GM12865 (cell line): ENCODE results near the gene USE1.
A peak's percentile ranks its signal among the peaks of the same experiment; 100 is the strongest.

ENCODE experiments used
- DNase-seq: peaks from one replicate; pipeline ENCODE4 v3.0.0; 2010; ENCODE audit warnings: low read depth
- H3K4me3 ChIP-seq: 2 replicates; pipeline ENCODE4 v1.5.1; 2011; ENCODE audit warnings: mild to moderate bottlenecking, low read depth, low read length, control low read depth
- CTCF ChIP-seq: IDR thresholded peaks from 2 replicates; pipeline ENCODE4 v1.5.1; 2011; ENCODE audit warnings: low read length, control low read depth, low read depth, inconsistent platforms; ENCODE audit not compliant: insufficient read depth; ENCODE audit errors: missing control alignments

The USE1 gene

GRCh38 chr19:17213334-17213733 lies 1.8 kb upstream of the USE1 start:
- TF ChIP-seq CTCF, result no peak

GRCh38 chr19:17214508-17215126 lies 540 bp upstream of the USE1 start:
- DNase-seq, result peak; percentile 18
- TF ChIP-seq CTCF, result no peak
- peak overlapping the region; percentile 73 for H3K4me3 ChIP-seq

More at GRCh38 chr19:17213334-17213733, 1.8 kb upstream of the USE1 start:
- DNase-seq, result no peak
- H3K4me3 ChIP-seq, result no peak overlapping the region

- DNase-seq, result peak; percentile 2
- peak overlapping the region; percentile 73 for H3K4me3 ChIP-seq
- TF ChIP-seq CTCF, result no peak
These were observed 1.0 kb downstream of the USE1 start for GRCh38 chr19:17216058-17216670.

- TF ChIP-seq CTCF, result no peak
- DNase-seq, result no peak
- no peak overlapping the region for H3K4me3 ChIP-seq
These were observed 4.1 kb downstream of the USE1 start for GRCh38 chr19:17219286-17219685.

GRCh38 chr19:17220207-17220758 lies 5.1 kb downstream of the USE1 start:
- no peak overlapping the region for H3K4me3 ChIP-seq
- DNase-seq, result peak; percentile 4
- no peak for TF ChIP-seq CTCF

DNA sequence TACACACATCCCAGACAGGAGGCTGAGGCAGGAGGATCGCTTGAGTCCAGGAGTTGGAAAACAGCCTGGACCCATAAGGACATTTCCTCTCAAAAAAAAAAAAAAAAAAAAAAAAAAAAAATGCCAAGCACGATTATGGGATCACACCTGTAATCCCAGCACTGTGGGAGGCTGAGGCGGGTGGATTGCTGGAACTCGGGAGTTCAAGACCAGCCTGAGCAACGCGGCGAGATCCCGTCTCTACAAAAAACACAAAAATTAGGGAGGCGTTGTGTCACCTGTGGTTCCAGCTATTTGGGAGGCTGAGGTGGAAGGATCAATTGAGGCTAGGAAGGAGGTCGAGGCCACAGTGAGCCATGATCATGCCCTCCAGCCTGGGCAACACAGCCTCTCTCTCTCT lies 9.9 kb downstream of the USE1 start:
- DNase-seq, result no peak
- no peak for TF ChIP-seq CTCF
- no peak overlapping the region for H3K4me3 ChIP-seq
